NCI-H2107 treated with DMSO at 0.1 percent for 48 hours (cell line): ENCODE data around the gene COL1A2.

Experiments used
- DNase-seq: peaks from one replicate; lab custom pipeline; 2025; ENCODE audit not compliant: unreplicated experiment; lab: John Stamatoyannopoulos, UW

COL1A2 gene

GRCh38 chr7:94382746-94383145, 11.9 kb upstream of the COL1A2 start:
- DNase-seq: no peak

GRCh38 chr7:94384315-94384714, 10.4 kb upstream of the COL1A2 start:
- no peak for DNase-seq

- DNase-seq: no peak
Observed at GRCh38 chr7:94386416-94386815, 8.3 kb upstream of the COL1A2 start.

GRCh38 chr7:94388540-94388939, 6.2 kb upstream of the COL1A2 start:
- DNase-seq: no peak

- no peak for DNase-seq
Observed at GRCh38 chr7:94389381-94389780, 5.3 kb upstream of the COL1A2 start.

GRCh38 chr7:94391726-94392392, 2.8 kb upstream of the COL1A2 start:
- no peak for DNase-seq

GRCh38 chr7:94392393-94392786, 2.3 kb upstream of the COL1A2 start:
- DNase-seq: no peak

DNA sequence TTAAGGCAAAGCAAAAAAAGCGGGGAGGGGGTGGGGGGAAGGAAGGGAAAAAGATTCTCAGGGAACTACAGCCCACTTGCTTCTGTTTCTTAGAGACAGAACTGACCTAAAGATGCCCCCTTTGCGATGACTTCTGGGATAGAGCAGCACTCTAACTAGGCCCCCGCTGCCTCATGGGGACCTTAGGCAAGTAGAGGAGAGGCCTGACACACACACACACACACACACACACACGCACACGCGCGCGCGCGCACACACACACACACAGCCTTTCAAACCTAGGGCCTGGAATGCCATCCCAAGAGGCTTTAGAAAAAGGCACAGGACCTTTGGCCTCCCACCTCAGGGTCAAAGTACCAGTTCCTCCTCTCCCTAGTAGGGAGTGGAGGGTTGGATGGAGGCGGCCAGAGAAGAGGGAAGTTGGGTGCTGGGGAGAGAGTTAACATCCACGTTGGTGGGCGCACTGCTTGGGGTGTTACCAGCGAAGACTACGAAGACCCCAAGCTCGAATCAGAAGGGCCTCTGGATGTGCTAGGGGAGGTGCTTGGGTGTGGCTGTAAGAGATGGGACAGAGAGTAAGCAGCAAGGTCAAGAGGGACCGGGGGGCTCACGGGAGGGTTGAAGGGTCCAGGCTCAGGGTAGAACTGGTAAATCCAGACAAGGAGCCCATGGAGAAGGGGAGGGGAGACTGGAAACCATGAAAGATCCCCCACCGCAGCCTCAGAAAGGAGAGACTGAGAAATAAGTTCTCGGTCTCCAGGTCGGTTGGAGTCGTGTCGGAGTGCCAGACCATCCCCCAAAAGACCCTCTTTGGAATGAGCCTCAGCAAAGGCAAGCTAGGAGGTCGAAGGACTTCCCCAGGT, 1.2 kb upstream of the COL1A2 start:
- no peak for DNase-seq

- DNase-seq: no peak
Observed at GRCh38 chr7:94394109-94394436, 622 bp upstream of the COL1A2 start.

GRCh38 chr7:94395141-94396036, 694 bp downstream of the COL1A2 start:
- peak; percentile 84 for DNase-seq

DNA sequence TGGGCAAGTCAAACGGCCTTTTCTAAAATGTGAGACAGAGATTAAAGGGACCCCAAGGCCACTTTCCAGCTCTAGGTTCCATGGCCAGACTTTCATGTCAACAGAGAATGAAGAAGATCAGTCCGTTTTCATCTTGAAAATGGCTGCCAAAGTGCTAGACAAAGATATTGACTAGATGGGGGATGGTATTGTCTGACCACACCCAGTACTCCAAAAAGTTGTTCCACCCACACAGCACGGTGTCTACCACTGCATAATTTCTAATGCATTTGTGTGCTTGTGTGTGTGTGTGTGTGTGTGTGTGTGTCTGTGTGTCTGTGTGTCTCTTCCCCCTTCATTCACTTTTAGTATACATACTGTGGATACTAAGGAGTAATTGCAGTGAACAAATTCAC, 1.3 kb downstream of the COL1A2 start:
- DNase-seq: no peak

- DNase-seq: no peak
Observed at GRCh38 chr7:94396596-94396995, 1.9 kb downstream of the COL1A2 start.

DNA sequence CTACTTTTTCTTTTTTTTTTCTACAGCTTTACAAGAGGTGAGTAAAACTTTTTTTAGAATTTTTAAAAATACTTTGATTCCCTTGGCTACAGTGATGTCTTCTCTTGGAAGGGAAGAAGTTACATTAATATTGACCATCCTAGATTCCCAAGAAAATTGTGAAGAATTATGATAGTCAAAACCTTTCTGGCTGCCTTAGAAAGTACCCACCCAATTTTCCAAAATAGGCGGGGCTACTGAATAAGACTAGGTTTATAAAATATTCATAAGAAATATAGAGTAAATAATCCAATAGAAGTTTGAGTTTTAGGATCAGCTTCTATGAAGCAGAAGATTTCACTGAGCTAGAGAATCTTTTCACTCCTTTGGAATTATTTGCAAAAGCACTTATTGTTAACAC, 3.0 kb downstream of the COL1A2 start:
- DNase-seq: no peak

DNA sequence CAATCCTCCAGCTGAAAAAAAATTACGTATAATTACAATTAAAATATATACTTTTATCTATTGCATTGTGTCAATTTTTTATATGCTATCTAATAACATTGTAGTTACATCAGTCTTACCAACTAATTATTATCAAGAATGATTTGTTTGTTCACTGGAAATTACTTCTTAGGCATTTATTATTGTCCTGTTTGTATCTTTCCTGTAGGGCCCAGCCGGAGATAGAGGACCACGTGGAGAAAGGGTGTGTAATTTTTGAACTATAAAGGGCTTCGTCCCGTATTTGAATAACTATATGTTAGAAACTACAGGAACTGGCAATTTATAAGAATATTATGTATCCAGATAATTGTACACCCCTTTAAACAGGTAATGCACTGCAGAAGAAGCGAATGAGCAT, 4.1 kb downstream of the COL1A2 start:
- no peak for DNase-seq

GRCh38 chr7:94400022-94400421, 5.3 kb downstream of the COL1A2 start:
- no peak for DNase-seq

GRCh38 chr7:94400643-94401427, 6.1 kb downstream of the COL1A2 start:
- no peak for DNase-seq

DNA sequence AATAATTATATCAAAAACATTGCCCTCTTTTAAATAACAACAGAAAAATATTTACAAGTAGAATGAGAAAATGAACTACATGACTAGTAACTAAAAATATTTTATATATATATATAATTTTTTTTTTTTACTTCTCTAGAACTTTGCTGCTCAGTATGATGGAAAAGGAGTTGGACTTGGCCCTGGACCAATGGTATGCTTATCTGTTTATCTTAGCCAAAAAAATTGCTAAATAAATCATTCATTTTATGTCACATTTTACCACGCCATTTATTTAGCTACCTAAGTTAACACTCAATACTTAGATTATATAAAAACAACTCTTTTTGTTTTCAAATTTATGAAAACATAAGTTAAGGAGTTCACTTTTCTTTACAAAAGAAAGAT, 6.7 kb downstream of the COL1A2 start:
- DNase-seq: no peak

- DNase-seq: no peak
Observed at GRCh38 chr7:94403546-94403945, 8.9 kb downstream of the COL1A2 start.

GRCh38 chr7:94405506-94405905, 10.8 kb downstream of the COL1A2 start:
- DNase-seq: no peak

DNA sequence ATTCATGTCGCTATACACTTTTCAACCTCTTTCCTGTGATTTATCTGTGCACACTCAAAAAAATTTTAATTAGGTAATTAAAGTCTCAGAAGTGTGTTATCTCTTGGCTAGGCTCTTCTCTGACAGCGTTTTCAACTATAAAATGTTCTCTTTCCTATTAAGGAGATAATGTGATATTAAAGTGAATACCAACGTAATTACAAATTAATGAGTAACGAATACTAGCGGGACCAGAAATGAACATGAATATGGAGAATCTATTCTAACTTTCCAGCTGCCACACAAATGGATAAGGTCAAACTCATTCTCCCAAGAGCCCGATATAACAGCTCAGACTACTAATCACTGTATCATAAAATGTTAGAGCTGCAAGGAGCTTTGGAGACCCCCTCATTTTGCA, 12.0 kb downstream of the COL1A2 start:
- DNase-seq: no peak
